SK-N-SH (cell line): ENCODE measurements around the gene CYLC1. TPM values are rescaled to one million over a fixed set of nuclear protein-coding genes. Genes with fewer than 3 reads are reported as not detected.
A peak's percentile ranks its signal among the peaks of the same experiment; 100 is the strongest.

Experiments
- CTCF ChIA-PET: fragments of 300-600, 350-600 bp; formaldehyde crosslinking; extraction: SDS; loops from one replicate; lab custom pipeline; 2021; lab: Yijun Ruan, JAX
- POLR2A ChIA-PET: fragments of 350-600 bp; sonication (Branson Sonifier 250); formaldehyde crosslinking; extraction: SDS; loops from one replicate; lab custom pipeline; 2020; ENCODE audit warnings: antibody characterized with exemption, inconsistent platforms; lab: Yijun Ruan, JAX
- DNase-seq: peaks from one replicate; pipeline ENCODE4 v3.0.0; 2012
- H2AFZ ChIP-seq: fragments of 200-600 bp; sonication (generic); 2 replicates; pipeline ENCODE4 v1.8.1; 2016; ENCODE audit warnings: antibody characterized with exemption, mild to moderate bottlenecking, low read depth
- H3F3A ChIP-seq: fragments of 200-600 bp; sonication (generic); replicated peaks from 2 replicates; pipeline ENCODE3; 2016; ENCODE audit warnings: antibody characterized with exemption, mild to moderate bottlenecking; ENCODE audit not compliant: insufficient read depth
- H3K27ac ChIP-seq, 2 experiments: fragments of 200-500 bp in 1 of 2; fragments of 200-600 bp in 1 of 2; sonication (Bioruptor generic) in 1 of 2; sonication (generic), shearing (Covaris generic) in 1 of 2; 2 replicates each; pipeline versions ENCODE4 v1.5.1 to v1.6.1; 2014 to 2016; ENCODE audit warnings: low read depth in 2 of 2, inconsistent platforms in 1 of 2, low read length in 1 of 2, mild to moderate bottlenecking in 1 of 2, mixed read lengths in 1 of 2
- H3K27me3 ChIP-seq: fragments of 200-600 bp; sonication (generic), shearing (Covaris generic); 2 replicates; pipeline ENCODE4 v1.6.1; 2016; ENCODE audit warnings: mixed run types; ENCODE audit not compliant: insufficient read depth
- H3K36me3 ChIP-seq, 2 experiments: fragments of 200-500 bp in 1 of 2; fragments of 200-600 bp in 1 of 2; sonication (Bioruptor generic) in 1 of 2; sonication (generic) in 1 of 2; replicated peaks in 1 of 2; 2 replicates each; pipeline versions ENCODE3 to v1.5.1; 2014 to 2016; ENCODE audit warnings: low read length in 1 of 2, mild to moderate bottlenecking in 1 of 2; ENCODE audit not compliant: insufficient read depth in 2 of 2, control insufficient read depth in 1 of 2
- H3K4me1 ChIP-seq, 2 experiments: fragments of 200-500 bp in 1 of 2; fragments of 200-600 bp in 1 of 2; sonication (Bioruptor generic) in 1 of 2; sonication (generic), shearing (Covaris generic) in 1 of 2; 2 replicates each; pipeline versions ENCODE4 v1.5.1 to v1.6.1; 2014 to 2016; ENCODE audit warnings: low read depth in 1 of 2, low read length in 1 of 2, mixed run types in 1 of 2; ENCODE audit not compliant: insufficient read depth in 2 of 2, control insufficient read depth in 1 of 2
- H3K4me2 ChIP-seq: fragments of 200-600 bp; sonication (generic), shearing (Covaris generic); 2 replicates; pipeline ENCODE4 v1.6.1; 2017; ENCODE audit warnings: mixed run types
- H3K4me3 ChIP-seq, 2 experiments: fragments of 200-500 bp in 1 of 2; fragments of 200-600 bp in 1 of 2; sonication (Bioruptor generic) in 1 of 2; sonication (generic), shearing (Covaris generic) in 1 of 2; 2 replicates each; pipeline versions ENCODE4 v1.5.1 to v1.8.1; 2014 to 2016; ENCODE audit warnings: low read depth in 2 of 2, inconsistent platforms in 1 of 2, low read length in 1 of 2, mild to moderate bottlenecking in 1 of 2, mixed read lengths in 1 of 2, moderate library complexity in 1 of 2
- H3K79me2 ChIP-seq: fragments of 200-600 bp; sonication (generic); 2 replicates; pipeline ENCODE4 v1.8.1; 2017; ENCODE audit warnings: mild to moderate bottlenecking; ENCODE audit not compliant: insufficient read depth
- H3K9ac ChIP-seq: fragments of 200-600 bp; sonication (generic); 2 replicates; pipeline ENCODE4 v1.6.1; 2017; ENCODE audit warnings: mixed run types
- H3K9me2 ChIP-seq: fragments of 200-600 bp; sonication (generic); 2 replicates; pipeline ENCODE4 v1.6.1; 2017; ENCODE audit warnings: mixed run types
- H3K9me3 ChIP-seq: fragments of 200-600 bp; sonication (generic); 2 replicates; pipeline ENCODE4 v1.6.1; 2017; ENCODE audit warnings: mixed run types, mild to moderate bottlenecking, moderate library complexity
- H4K20me1 ChIP-seq: fragments of 200-600 bp; sonication (generic); 2 replicates; pipeline ENCODE4 v1.6.1; 2017; ENCODE audit warnings: mild to moderate bottlenecking, mixed run types; ENCODE audit not compliant: insufficient read depth
- CHD2 ChIP-seq: fragments of 150-350 bp; IDR thresholded peaks from 2 replicates; pipeline ENCODE4 v1.6.1; 2018; ENCODE audit warnings: low read length; ENCODE audit not compliant: partially characterized antibody
- ELF1 ChIP-seq: IDR thresholded peaks from 2 replicates; pipeline ENCODE4 v1.4.0; 2012
- FOSL2 ChIP-seq: IDR thresholded peaks from 2 replicates; pipeline ENCODE4 v1.4.0; 2012; ENCODE audit warnings: low read depth, mild to moderate bottlenecking, moderate library complexity, borderline replicate concordance
- FOXJ3 ChIP-seq: sonication (generic); formaldehyde crosslinking; IDR thresholded peaks from 2 replicates; pipeline ENCODE4 v1.5.1; 2020; ENCODE audit warnings: mild to moderate bottlenecking, missing genetic modification reagents
- GABPA ChIP-seq: IDR thresholded peaks from 2 replicates; pipeline ENCODE4 v1.4.0; 2012; ENCODE audit warnings: low read depth, mild to moderate bottlenecking
- MEF2A ChIP-seq: IDR thresholded peaks from 2 replicates; pipeline ENCODE4 v1.4.0; 2012; ENCODE audit warnings: low read depth, borderline replicate concordance
- NRF1 ChIP-seq: IDR thresholded peaks from 2 replicates; pipeline ENCODE4 v1.6.1; 2012; ENCODE audit warnings: low read depth, mild to moderate bottlenecking, low read length
- RAD21 ChIP-seq: IDR thresholded peaks from 2 replicates; pipeline ENCODE4 v1.6.1; 2012; ENCODE audit warnings: mild to moderate bottlenecking, low read length
- RXRA ChIP-seq: IDR thresholded peaks from 2 replicates; pipeline ENCODE4 v1.4.0; 2012; ENCODE audit warnings: low read depth, mild to moderate bottlenecking, borderline replicate concordance
- SIN3A ChIP-seq: IDR thresholded peaks from 2 replicates; pipeline ENCODE4 v1.6.1; 2012; ENCODE audit warnings: low read depth, mild to moderate bottlenecking, low read length, moderate library complexity, borderline replicate concordance
- SMC3 ChIP-seq: IDR thresholded peaks from 2 replicates; pipeline ENCODE4 v1.6.1; 2012; ENCODE audit warnings: low read depth, low read length, improper control_type of control experiment
- TAF1 ChIP-seq: IDR thresholded peaks from 2 replicates; pipeline ENCODE4 v1.6.1; 2012; ENCODE audit warnings: low read depth, mild to moderate bottlenecking, low read length, moderate library complexity, borderline replicate concordance
- TCF12 ChIP-seq: IDR thresholded peaks from 2 replicates; pipeline ENCODE4 v1.4.0; 2012
- TEAD4 ChIP-seq: IDR thresholded peaks from 2 replicates; pipeline ENCODE4 v1.4.0; 2012; ENCODE audit warnings: mild to moderate bottlenecking, borderline replicate concordance; ENCODE audit not compliant: insufficient read depth
- WGBS: methylation state at CpG from one replicate; pipeline ENCODE4 v1.1.6; 2017; ENCODE audit warnings: low lambda C conversion rate; 5-methylcytosine and 5-hydroxymethylcytosine counted together
- polyA plus RNA-seq, 3 experiments: library from polyadenylated mRNA; depleted of rRNA; stranded (reverse); fragments of >200 nt; gene quantifications; 2 replicates each; pipeline ENCODE4 v1.2.3, GENCODE V29; 2012
- TF ChIP-seq, protein P1 (sequence below): fragments of 200-600 bp; sonication (generic); IDR thresholded peaks from 2 replicates; pipeline ENCODE4 v1.6.1; 2017; ENCODE audit warnings: antibody characterized with exemption, mild to moderate bottlenecking, moderate library complexity
- TF ChIP-seq, protein P2 (sequence below): fragments of 150-350 bp; IDR thresholded peaks from 2 replicates; pipeline ENCODE4 v1.6.1; 2017; ENCODE audit warnings: antibody characterized with exemption, low read length, low read depth, borderline replicate concordance
- TF ChIP-seq, protein P3 (sequence below): fragments of 150-350 bp; IDR thresholded peaks from 2 replicates; pipeline ENCODE4 v1.6.1; 2016; ENCODE audit warnings: mild to moderate bottlenecking, low read depth, low read length
- TF ChIP-seq, protein P4 (sequence below): IDR thresholded peaks from 2 replicates; pipeline ENCODE4 v1.4.0; 2012; ENCODE audit warnings: low read depth, borderline replicate concordance
- TF ChIP-seq, protein P5 (sequence below): IDR thresholded peaks from 2 replicates; pipeline ENCODE4 v1.4.0; 2012; ENCODE audit warnings: low read depth, borderline replicate concordance

CYLC1 gene
- polyA plus RNA-seq, 1 of the 3 experiments (the other 2 are of a cell fraction) = not detected

DNA sequence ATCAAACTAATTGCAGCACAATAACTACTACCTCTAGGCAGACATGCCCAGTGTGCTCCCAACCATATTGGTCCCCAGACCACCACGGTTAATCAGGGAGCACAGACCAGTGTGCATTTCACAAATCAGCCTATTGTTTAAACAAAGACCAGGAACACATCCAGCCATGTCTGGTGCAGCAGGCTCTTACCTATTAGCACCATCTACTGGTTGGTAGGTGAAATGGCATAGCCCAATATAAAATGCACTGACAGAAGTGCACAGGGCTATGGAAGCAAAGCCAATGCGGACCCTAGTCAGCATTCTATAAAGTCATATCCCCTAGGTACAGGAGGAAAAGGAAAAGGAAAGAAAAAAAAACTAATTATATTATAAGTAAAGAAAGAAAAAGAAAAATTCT lies 15.5 kb upstream of the CYLC1 start (continued):
- TF ChIP-seq, protein P1, sequence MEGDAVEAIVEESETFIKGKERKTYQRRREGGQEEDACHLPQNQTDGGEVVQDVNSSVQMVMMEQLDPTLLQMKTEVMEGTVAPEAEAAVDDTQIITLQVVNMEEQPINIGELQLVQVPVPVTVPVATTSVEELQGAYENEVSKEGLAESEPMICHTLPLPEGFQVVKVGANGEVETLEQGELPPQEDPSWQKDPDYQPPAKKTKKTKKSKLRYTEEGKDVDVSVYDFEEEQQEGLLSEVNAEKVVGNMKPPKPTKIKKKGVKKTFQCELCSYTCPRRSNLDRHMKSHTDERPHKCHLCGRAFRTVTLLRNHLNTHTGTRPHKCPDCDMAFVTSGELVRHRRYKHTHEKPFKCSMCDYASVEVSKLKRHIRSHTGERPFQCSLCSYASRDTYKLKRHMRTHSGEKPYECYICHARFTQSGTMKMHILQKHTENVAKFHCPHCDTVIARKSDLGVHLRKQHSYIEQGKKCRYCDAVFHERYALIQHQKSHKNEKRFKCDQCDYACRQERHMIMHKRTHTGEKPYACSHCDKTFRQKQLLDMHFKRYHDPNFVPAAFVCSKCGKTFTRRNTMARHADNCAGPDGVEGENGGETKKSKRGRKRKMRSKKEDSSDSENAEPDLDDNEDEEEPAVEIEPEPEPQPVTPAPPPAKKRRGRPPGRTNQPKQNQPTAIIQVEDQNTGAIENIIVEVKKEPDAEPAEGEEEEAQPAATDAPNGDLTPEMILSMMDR = peak; percentile 79
- TF ChIP-seq RXRA = no peak
- peak; percentile 63 for TF ChIP-seq RAD21
- peak; percentile 29 for TF ChIP-seq SMC3
- TF ChIP-seq, protein P2, sequence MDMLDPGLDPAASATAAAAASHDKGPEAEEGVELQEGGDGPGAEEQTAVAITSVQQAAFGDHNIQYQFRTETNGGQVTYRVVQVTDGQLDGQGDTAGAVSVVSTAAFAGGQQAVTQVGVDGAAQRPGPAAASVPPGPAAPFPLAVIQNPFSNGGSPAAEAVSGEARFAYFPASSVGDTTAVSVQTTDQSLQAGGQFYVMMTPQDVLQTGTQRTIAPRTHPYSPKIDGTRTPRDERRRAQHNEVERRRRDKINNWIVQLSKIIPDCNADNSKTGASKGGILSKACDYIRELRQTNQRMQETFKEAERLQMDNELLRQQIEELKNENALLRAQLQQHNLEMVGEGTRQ = no peak
- TF ChIP-seq, protein P3, sequence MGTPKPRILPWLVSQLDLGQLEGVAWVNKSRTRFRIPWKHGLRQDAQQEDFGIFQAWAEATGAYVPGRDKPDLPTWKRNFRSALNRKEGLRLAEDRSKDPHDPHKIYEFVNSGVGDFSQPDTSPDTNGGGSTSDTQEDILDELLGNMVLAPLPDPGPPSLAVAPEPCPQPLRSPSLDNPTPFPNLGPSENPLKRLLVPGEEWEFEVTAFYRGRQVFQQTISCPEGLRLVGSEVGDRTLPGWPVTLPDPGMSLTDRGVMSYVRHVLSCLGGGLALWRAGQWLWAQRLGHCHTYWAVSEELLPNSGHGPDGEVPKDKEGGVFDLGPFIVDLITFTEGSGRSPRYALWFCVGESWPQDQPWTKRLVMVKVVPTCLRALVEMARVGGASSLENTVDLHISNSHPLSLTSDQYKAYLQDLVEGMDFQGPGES = no peak
- TF ChIP-seq TAF1 = no peak
- no peak for TF ChIP-seq SIN3A
- TF ChIP-seq CHD2 = no peak
- TF ChIP-seq ELF1 = no peak
- TF ChIP-seq NRF1 = no peak
- TF ChIP-seq FOSL2 = no peak
- no peak for TF ChIP-seq GABPA
- TF ChIP-seq TCF12 = no peak
- TF ChIP-seq TEAD4 = no peak

DNA sequence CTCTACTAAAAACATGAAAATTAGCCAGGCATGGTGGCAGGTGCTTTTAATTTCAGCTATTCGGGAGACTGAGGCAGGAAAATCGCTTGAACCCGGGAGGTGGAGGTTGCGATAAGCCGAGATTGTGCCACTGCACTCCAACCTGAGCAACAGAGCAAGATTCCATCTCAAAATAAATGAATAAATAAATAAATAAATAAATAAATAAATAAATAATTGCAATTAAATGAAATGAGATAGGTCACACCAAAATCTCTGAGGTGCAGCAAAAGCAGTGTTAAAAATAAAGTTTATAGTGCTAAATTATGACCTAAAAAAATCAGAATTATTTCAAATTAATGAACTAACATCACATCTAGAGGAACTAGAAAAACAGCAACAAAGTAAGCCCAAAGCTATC lies 13.6 kb upstream of the CYLC1 start:
- Histone ChIP-seq H3K36me3 (no peaks in the 10 kb centered on the region), H3K27ac (no peak overlapping the region)
- WGBS = 62% methylated on average over 5 of the region's 5 CpGs

More for the DNA sequence above, 13.6 kb upstream of the CYLC1 start:
- H3K9ac ChIP-seq = no peak overlapping the region
- H3K4me3 ChIP-seq = no peak overlapping the region
- H3K4me1 ChIP-seq = no peaks in the 10 kb centered on the region
- H3K9me3 ChIP-seq = no peaks in the 10 kb centered on the region
- no peak for TF ChIP-seq RAD21
- TF ChIP-seq, protein P4, sequence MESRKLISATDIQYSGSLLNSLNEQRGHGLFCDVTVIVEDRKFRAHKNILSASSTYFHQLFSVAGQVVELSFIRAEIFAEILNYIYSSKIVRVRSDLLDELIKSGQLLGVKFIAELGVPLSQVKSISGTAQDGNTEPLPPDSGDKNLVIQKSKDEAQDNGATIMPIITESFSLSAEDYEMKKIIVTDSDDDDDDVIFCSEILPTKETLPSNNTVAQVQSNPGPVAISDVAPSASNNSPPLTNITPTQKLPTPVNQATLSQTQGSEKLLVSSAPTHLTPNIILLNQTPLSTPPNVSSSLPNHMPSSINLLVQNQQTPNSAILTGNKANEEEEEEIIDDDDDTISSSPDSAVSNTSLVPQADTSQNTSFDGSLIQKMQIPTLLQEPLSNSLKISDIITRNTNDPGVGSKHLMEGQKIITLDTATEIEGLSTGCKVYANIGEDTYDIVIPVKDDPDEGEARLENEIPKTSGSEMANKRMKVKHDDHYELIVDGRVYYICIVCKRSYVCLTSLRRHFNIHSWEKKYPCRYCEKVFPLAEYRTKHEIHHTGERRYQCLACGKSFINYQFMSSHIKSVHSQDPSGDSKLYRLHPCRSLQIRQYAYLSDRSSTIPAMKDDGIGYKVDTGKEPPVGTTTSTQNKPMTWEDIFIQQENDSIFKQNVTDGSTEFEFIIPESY = no peak
- no peak for TF ChIP-seq FOXJ3 (CRISPR knock-in tag)
- TF ChIP-seq, protein P2 = no peak
- TF ChIP-seq GABPA = no peak
- no peak for TF ChIP-seq TCF12
- TF ChIP-seq, protein P5, sequence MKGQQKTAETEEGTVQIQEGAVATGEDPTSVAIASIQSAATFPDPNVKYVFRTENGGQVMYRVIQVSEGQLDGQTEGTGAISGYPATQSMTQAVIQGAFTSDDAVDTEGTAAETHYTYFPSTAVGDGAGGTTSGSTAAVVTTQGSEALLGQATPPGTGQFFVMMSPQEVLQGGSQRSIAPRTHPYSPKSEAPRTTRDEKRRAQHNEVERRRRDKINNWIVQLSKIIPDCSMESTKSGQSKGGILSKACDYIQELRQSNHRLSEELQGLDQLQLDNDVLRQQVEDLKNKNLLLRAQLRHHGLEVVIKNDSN = no peak
- TF ChIP-seq MEF2A = no peak
- ChIA-PET CTCF (no interaction called here), POLR2A (no interaction called here)
- no peaks in the 10 kb centered on the region for H3F3A ChIP-seq
- no peaks in the 10 kb centered on the region for H4K20me1 ChIP-seq
- H3K27me3 ChIP-seq = no peaks in the 10 kb centered on the region
- no peaks in the 10 kb centered on the region for H3K79me2 ChIP-seq
- H3K9me2 ChIP-seq = no peaks in the 10 kb centered on the region
- H2AFZ ChIP-seq = no peak overlapping the region
- DNase-seq = no peak
- no peak overlapping the region for H3K4me2 ChIP-seq
